HG02884 (cell line): ENCODE measurements around the gene FBN2.

Experiments used
- ATAC-seq: cut with Tn5 transposase; IDR thresholded peaks from one replicate; pipeline ENCODE4 v1.9.1; 2021; ENCODE audit warnings: mild to moderate bottlenecking, moderate library complexity; ENCODE audit not compliant: unreplicated experiment

Gene FBN2

DNA sequence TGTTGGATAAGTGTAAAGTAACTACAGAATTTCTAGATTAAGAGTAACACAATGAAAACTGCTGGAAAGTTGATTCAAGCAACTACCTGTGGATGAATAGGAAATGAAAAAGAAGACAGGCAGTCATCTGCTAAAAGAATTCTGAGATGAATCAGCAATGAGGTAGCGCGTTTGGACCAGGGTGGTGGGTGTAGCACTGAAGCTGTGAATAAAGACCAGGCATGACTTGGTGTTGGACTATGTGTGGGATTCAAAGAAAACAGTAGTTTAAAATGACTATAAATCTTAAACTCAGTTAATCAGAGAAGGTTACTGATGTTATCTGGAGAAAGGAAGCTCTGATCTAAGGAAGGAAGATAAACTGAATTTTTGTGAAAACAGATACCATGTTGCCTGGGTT, 159.8 kb downstream of the FBN2 start:
- no peak for ATAC-seq

DNA sequence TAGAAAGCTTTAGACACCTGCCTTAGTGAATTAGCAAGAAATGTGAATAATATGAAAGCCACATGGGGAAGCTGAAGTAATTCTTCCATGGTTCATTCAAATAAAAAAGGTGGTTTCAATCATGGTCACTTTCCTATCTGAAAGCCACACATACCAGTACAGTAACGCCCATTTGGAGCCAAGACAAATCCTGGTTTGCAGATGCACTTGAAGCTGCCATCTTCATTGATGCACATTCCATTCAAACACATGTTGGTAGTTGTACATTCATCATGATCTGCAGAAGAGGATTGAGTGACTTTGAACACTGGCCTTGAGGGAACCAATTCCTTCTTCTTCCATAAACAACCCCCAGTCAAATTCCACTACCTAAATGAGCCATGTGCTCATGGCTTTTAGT, 161.5 kb downstream of the FBN2 start:
- no peak for ATAC-seq

DNA sequence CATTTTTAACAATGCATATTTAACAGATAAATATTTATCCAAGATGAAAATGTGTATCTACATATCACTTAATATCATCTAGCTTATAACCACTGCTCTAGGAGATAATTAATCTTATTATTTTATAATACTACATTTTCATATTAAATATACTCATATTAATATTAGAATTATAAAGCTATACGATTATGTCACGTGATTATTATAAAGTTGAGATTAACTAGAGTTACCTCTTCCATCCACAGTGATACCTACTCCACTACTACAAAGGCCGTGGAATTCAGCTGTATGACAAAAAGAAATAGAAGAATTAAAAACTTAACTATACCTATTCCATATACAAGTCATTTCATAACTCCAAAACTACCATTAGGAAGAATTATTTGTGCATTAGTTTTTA, 171.9 kb downstream of the FBN2 start:
- no peak for ATAC-seq

DNA sequence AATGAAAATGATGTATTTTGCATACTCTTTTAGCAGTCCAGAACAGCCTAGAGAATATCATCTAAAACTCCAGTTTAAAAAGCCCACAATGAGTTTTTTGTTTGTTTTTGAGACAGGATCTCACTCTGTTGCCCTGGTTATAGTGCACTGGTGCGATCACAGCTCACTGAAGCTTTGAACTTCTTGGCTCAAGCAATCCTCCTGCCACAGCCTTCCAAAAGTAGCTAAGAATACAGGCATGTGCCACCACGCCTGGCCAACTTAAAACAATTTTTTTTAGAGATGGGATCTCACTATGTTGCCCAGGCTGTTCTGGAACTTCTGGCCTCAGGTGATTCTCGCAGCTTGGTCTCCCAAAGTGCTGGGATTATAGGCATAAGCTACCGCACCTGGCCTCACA, 175.7 kb downstream of the FBN2 start:
- ATAC-seq = no peak

- no peak for ATAC-seq
Observed at GRCh38 chr5:128358826-128359225, 179.2 kb downstream of the FBN2 start.

DNA sequence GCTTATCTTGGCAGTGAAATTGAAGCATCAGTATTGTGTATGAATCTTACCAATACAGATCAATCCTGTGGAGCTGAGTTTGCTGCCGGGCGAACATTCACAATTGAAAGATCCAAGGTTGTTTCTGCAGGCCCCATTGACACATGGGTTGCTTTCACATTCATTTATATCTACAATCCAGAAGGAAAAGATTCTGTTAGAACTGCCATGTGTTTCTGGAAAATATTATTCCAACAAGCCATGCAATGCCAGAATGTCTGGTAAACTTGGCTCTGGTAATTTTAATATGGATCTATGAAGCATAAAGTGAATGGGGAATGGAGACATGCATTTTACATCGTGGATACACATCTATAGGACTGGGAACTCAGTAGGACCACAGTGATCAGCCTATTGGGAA, 180.8 kb downstream of the FBN2 start:
- no peak for ATAC-seq

GRCh38 chr5:128355961-128356360, 182.1 kb downstream of the FBN2 start:
- no peak for ATAC-seq

GRCh38 chr5:128353441-128354107, 184.5 kb downstream of the FBN2 start:
- no peak for ATAC-seq

DNA sequence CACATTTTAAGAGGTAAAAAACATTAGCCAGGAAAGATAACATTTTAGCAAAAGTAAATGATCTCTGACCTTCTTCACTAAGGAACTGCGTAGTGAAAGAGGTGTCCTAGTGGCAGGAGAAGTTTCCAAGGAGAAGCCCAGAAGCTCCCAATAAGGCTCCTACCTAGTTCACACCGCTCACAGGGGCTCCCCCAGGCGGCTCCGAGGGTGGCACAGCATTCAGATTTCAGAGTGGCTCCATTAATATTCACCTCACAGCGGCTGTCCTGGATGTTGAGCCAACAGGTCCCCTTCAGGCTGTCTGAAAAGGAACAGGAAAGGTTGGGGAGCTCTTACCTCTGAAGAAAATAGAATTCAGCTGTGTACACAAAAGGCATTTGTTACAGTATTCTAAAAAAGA, 187.3 kb downstream of the FBN2 start:
- ATAC-seq = no peak

DNA sequence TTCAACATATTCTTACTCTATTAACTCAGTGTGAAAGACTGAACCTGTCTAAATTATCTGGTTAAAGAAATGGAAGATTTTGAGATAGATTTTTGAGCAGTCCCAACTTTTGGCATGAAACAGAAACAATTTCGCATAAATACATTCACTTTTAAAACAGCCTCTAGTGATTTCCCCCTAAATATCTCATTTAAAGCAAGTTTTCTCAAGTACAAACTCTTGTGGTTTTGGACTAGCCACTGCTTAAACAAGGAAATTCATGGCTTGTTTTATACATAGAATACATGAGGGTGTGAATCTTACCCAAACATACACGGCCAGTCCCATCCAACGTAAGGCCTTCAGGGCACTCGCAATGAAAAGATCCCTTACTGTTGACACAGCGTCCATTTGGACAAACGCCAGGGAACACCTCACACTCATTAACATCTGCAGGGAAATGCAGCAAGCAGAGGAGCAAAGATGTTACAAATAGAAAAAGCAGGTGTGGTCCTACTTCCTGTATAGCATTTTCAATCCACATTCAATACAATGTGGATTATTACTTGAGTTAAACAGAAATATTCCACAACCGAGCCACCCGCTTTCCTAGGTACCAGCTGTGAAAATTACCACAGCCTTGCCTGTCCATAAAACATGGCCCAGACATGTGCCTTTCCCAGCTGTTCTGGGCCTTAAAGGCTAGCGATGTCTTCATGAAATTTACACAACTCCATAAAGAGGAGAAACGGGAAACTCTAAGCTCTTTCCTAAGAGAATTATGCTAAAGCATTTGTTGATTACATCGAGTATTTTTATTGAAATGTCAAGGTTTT, 188.8 kb downstream of the FBN2 start:
- ATAC-seq = no peak

GRCh38 chr5:128346038-128346437, 192.0 kb downstream of the FBN2 start:
- no peak for ATAC-seq

- no peak for ATAC-seq
Observed at GRCh38 chr5:128345247-128345646, 192.8 kb downstream of the FBN2 start.

GRCh38 chr5:128343168-128343567, 194.9 kb downstream of the FBN2 start:
- ATAC-seq = no peak

DNA sequence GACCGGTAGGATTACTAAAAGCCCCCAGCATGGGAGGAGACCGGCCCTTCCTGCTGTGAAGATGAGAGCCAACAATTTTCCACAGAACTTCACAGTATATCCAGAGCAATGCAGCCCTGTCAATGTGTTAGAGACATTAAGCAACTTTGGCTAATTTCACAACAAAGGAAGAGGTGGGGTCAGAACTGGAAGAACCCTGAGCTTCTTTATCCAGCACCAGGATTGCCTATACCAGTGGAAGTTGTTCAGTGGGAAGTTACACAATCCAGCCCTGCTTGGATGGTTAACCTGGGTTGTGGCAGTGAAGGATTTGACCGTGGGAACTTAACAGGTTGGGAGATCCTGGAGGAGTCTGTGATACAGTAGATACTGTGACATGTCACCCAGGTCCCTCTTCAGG, 197.0 kb downstream of the FBN2 start:
- ATAC-seq = no peak

DNA sequence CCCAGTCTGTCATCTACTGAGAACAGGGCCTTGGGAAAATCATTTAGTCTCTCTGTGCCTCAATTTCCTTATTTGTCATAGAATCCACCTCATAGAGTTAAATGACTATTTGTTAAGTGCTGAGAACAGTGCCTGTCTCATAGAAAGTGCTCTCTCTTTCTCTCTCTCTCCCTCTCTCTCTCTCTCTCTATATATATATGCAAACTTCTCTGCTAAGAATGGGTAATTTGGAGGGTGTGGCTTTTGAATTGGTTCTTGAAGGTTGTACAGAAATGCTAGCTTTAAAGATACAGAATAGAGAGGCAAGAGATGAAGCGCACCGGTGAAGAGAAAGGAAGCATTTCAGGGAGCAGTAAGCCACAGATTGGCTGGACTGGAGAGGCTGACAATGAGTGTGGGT, 197.4 kb downstream of the FBN2 start:
- ATAC-seq = no peak

DNA sequence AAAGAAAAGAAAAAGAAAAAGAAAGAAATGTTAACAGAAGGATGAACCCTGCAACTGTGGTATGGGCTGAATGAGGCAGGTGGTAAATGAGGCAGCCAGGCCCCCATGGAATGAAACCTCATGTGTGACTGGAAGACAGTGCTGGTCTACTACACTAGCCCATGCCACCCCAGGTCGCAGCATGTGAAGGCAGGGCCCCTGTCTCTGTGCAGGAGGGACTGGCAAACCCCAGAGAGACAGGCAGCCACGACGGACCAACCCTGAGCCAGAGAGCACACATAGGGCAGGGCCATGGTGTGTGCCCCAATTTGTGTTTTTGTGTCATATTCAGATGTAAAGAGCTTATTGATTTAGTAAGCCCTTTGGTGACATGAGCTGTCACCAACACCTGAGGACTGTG, 198.5 kb downstream of the FBN2 start:
- no peak for ATAC-seq

DNA sequence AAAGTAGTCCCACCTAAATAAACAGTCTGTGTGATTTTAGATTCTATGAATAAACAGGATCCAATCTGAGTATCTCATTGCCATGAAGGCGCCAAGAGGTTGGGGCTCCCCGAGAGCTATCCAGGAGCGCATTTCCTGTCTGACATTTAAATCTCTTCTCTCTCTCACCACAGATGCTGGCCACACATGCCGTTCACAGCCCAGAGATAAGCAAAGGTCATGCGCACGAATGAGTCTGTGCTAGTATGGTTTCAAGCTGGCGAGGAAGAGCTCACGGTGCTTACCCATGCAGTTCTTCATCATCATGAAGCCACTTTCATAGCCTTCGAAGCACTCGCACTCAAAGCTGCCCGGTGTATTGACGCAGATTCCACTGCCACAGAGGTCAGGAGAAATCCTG, 199.4 kb downstream of the FBN2 start:
- no peak for ATAC-seq

DNA sequence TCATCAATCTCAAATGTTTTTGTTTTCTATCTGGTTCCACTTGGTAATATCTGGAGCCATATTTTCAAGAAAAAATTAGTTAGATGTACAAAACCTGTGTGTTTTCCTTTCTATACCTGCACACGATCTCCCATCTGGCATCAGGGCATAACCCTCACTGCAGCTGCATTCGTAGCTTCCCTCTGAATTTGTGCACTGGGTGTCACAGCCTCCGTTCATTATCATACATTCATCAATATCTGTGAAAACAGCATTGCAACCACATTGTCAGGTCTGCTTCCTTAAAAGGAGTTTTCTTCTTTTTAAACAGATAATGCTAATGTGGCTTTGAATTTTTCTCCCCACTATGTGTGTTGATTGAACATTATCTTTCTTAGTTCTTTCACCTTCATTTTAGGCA, 202.7 kb downstream of the FBN2 start:
- no peak for ATAC-seq

DNA sequence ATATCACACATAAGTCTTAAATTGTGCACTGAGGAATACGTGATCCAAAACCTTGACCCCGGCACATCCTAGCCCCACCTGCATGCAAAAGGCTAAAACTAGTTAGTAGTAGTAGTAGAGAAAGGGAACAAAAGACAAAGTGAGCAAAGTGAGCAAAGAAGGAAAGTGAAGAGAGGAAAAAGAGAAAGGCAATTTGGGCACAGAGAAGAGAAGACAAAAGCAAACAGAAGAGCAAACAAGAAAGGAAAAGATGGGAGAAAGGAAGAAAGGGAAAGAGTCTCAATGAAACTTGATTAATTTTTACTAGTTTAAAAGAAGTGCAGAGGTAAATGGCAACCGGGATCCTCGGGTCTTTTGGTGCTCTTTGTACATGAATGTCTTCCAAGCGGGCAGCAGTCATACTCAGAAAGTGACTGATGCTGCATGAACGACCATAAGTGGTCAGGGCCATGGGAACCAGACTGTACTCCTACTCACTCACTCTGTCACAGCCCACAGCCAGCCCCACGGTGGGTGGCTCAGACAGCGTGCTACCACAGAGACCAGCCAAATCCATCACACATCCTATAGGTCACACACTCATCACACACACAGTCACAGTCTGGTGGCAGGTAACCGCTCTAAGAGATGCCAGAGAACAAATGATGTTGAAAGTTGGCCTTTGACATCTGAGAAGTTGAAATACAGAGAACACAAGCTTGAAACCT, 203.9 kb downstream of the FBN2 start:
- ATAC-seq = no peak

- no peak for ATAC-seq
Observed at GRCh38 chr5:128331261-128331660, 206.8 kb downstream of the FBN2 start.

DNA sequence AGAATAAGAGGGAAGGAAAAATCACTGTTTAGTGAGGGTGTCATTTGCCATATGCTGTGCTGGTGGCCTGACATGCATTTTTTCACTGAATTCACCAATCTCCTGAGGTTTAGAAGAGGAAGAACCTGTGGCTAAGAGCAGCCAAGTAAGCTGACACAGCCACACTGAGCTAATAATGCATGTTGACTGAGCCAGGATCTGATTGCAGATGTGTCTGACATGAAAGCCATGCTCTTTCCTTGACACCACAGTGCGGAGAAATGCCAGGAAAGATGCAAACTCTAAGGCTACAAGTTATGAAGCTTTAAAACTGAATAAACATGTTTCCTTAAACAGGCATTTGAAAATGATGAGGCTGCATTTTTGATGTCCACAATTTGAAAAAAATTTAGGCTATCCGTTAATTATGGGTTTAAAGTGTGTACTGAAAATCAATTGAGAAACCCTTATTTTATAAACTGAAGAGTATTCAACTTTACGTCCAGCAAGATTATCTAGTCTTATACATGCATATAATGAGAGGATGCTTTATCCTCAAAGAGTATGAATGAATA, 208.6 kb downstream of the FBN2 start:
- no peak for ATAC-seq

- ATAC-seq = no peak
Observed at GRCh38 chr5:128328446-128328845, 209.6 kb downstream of the FBN2 start.
